ENCODE results near the gene SKIL.

Gene SKIL

DNA sequence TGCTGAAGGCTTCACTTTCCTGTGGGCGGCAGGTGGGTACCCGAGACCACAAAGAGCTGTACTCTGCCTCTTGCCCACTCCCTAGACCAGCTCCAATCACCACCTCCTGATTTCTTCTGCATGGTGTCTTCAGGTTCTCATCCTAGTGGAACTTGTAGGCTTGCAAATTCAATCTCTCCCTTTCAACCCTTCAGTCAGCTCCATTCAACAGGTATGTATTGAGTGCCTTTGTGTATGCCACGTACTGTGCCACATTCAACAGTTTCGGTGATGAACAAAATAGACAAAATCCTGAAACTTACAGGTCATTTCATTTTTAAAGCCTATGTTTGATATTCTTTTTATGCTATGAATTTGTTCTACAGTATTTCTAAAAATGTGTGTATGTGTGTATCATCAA, 55.8 kb downstream of the SKIL start:
- DNase-seq, result no peak

DNA sequence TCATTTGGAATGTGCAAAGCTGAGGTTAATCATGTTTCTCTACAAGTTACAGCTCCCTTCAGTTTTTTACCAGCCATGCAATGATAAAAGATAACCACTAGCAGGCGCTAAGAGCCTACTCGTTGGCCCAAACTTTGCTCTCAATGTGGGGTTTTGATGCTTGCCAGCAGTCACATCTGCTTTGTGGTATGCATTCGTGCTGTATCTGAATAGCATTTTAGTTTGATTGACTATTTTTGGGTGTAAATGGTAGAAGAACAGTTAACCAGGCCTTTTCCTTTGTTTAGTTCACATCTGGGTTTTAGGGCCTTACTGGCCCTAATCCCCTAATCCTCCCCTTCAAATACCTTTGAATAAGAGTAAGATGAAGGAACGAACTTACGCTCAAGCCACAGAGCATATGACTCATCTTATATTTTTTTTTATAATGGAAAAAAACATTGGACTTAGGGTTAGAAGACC, 56.7 kb downstream of the SKIL start:
- peak; percentile 40 for DNase-seq

DNA sequence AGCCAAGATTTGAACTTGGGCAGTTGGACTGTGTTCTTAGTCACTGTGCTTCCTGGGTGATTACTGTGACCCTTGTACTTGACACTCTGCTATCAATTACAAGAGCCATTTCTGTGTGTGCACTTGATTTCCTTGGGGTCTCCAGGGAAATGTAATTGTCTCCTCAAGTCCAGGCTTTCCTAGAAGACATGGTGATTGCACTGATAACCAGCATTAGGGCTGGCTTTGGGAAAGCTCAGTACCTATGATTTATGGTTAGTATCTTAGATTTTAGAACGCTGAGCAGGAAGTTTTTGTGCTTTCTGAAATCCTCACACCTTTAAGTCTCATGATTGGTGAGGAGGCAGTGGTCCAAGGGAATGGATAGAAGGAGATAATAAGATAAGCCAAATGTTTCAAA, 59.6 kb downstream of the SKIL start:
- no peak for DNase-seq

DNA sequence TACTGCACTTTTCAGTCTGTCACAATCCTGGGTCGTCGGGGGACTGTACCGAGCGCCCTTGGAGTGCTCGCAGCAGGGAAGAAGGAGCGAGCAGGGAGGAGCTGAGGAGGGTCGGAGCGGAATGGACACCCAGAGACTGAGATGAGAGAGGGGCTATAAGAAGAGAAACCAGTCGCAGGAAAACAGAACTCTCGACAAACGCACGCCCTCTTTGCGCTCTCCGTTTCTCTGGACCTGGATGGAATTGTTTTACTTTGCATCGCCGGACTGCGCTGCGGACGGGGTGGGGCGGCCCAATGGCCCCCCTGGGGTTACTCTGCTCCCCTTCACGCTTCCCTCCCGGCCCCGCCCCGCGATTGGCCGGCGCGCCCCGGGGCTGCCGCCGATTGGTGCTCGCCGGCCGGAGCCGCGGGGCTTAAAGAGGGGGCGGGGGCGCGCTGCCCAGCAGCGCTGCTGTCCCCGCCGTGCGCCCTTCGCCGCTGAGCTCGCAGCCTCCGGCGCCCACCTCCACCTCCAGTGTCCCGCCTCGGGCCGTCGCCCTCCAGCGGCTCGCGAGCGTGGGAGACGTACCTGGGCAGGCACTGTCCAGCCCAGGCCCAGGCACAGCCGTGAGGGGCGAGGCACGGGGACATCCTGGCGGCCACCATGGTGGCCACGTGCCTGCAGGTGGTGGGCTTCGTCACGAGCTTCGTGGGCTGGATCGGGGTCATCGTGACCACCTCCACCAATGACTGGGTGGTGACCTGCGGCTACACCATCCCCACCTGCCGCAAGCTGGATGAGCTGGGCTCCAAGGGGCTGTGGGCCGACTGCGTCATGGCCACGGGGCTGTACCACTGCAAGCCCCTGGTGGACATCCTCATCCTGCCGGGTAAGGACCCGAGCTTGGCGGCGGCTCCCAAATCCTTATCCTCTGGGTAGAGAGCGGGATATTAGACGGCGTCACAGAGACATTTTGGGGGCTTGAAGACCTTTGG, 61.2 kb downstream of the SKIL start, which contains the start of gene CLDN11:
Gene CLDN11, plus strand, starts transcription at position 447 of the 977 bp plus-strand sequence. Its CDS starts 199 bp downstream, at position 646.
- DNase-seq, result no peak

DNA sequence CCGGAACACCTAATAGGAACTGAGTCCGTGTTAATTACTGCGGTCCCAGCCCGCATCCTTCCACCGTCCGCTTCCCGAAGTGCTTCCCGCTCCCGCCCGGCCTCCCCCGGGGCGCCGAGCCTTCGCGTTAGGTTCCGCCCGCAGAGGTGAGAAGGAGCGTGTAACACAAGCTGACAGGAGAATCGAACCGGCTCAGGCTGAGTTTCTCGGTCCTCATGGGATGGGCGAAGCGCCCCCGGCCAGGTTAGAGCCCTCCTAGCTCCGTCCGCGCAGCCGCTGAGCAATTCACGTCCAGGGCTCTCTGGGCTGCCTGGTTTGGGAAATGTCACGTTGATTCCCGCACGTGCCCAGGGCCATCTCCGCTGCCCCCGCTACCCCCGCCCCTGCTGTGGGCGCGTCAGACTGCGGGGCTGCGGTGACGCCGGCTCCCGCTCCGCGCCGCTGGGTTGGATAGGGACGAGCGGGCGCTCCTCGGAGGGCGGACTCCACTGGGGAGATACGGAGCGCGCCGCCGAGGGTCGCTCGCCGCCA, 62.1 kb downstream of the SKIL start:
- no peak for DNase-seq

DNA sequence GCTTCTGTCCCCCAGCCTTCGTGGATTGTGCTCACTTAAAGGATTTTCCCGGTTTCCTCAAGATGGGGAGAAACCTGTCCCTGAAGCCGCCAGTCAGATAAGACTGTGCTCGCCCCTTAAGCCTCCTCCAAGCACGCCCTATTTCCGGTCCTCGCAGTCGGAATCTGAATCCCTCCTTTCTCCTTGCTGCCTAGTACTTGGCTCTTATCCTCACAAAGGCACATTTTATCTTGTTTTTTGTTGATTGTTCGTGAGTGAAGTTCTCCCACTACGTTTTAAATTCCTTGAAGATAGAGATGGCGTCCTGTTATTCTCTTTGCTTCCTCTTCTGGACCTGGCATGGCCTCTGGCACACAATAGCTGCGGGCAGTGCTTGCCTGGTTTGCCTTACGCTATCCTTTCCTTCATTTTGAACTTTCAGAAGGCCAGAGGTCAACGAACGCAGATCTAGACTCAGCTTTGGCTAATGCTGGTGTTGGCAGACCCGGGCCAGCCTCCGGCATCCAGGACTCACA, 62.8 kb downstream of the SKIL start:
- DNase-seq, result no peak

DNA sequence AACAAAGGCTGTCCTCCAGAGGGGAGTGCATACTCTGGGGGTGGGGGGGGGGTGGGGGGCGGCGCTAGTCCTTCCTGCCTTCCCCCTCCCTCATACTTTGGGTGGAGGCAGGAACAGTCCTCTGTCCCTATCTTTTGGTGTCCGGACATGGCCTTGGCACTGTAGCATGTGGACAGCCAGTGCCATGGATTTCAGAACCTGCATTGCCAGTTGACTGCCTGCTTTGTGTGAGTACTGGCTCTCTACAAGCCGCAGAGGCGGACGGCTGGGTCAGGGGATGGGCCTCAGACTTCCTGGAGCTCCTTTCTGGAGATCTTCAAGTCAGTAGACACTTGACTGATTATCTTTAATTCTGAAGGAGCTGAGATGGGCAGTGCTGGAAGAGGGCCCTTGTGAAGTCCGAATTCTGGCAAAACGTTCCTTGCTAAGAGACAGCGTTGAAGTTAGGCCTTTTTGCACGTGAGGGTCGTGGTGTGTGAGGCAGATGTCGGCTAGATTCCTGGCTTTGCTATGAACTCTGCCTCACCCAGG, 63.7 kb downstream of the SKIL start:
- no peak for DNase-seq

DNA sequence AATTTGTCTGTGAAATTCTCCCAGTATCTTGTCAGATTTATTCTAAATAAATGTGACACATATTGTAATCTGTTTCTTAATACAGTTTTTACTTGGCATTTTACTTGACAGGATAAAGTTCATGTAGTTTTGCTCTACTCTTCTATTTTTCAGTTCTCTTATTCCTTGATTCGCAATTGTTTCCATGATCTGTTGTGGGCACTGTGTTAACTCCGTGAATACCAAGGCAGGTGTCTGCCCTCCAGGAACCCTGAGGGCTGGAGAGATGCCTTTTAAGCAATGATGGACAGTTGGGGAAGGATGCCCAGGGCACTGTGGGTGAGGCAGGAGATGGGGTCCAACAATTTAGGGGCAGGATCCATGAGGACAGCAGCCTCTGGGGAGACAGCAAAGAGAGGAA, 64.2 kb downstream of the SKIL start:
- DNase-seq, result no peak

DNA sequence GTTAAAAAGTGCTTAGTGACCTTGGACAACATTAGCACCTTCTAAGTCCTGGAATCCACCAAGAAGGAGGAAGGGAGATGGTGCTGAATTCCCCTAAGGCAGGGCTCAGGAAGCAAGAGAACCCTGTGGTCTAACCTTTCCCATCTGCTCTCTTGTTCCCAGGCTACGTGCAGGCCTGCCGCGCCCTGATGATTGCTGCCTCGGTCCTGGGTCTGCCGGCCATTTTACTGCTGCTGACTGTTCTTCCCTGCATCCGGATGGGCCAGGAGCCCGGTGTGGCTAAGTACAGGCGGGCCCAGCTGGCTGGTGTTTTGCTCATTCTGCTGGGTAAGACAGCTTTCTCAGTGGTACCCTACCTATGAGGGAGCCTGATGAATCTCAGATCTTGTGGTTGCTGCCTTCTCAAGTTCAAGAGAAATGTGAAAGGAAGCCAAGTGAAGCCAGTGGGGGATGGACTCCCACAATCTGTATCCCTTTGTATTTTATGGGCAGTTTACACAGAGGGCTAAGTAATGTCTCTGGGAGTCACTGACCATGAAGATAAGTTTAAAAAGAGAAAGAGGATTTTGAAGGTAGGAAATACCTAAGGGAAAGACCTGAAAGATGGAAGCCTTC, 65.6 kb downstream of the SKIL start:
- no peak for DNase-seq

DNA sequence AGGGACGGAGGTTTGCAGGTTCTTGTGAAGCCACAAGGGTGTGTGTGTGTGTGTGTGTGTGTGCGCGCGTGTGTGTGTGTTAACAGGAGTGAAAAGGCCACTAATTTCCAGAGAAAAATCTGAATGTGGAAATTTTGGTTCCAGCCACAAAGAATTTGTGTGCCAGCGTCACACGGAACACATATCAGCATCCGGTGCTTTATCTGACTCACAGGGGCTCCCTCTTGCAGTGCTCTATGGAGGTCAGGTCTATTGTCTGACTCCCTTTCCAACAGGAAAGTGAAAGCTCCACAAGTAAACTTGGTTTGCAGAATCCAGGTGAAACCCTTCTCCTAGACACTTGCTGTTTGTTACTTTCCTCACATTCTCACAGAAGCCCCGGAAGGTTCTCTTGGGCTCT, 67.4 kb downstream of the SKIL start:
- no peak for DNase-seq

DNA sequence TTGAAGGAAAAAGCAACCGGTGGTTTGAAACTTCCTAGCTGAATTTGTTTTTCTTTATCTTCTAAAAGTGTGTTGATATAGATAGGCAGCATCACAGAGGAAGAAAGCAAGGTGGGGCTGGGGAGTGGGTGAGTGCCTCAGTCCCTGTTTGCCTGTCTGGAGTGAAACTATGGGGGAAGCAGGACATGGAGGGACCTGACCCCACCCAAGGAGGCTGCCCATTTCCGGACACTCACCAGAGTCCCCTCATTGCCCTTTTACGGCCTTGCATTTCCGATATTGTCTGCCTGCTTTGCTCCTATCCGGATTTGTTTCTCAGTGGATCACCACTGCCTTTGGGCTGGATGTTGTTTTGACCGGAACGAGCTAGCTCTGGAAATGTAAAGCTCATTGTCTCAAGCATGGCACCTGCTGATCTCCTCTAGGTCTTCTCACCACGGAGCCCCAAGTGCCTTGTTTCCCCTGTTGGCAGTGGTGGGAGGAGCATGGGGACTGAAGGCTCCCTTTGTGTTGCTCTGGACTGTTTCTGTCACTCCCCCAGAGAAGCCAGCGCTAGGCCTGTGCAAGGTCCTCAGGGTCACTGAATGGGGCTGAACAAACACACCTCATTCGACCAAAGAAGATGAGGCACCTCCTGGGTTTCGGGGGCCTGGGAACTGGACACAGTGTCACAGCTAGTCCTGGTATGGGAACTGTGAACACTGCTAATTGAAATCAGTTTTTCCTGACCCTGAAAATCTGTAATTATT, 68.2 kb downstream of the SKIL start:
- no peak for DNase-seq

DNA sequence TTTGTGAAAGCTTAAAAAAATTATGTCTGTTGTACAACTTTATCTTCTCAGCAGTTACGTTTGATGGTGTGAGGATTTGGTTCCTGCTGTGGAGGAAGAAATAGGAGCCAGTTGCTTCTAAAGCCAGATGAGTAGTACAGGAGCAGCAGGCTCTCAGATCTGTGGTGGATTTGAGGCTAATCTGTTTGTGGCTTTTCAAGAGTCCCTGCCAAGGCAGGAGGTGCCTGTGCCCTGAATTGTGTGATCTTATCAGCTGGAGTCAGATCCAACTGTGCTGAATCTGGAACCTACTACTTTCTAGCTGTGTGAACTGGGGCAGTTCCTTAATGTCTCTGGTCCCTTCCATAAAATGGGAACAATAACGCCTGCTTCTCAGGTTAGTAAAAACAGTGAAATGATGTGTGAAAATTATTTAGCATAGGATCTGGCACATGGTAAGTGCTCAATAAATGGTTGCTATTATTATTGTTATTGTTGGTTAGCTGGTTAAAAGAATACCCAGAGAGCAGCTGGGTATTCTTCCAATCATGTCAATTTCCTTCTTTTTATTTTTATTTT, 68.8 kb downstream of the SKIL start:
- no peak for DNase-seq

DNA sequence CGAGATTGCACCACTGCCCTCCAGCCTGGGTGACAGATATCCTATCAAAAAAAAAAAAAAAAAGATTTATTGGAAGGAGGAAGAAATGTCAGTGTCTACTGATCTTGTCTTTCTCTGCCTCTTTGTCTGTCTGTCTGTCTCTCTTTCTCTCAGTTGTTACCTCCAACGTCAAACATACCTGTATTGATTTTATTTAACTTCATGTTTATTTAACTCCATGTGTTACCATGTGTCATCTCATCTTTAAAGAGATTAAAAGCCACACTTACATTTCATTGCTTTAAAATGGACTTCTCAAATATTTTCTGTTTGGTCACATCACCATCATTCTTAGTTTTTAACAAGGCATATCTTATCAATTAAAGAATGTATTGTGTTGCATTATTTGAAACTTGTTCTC, 70.6 kb downstream of the SKIL start:
- DNase-seq, result no peak

DNA sequence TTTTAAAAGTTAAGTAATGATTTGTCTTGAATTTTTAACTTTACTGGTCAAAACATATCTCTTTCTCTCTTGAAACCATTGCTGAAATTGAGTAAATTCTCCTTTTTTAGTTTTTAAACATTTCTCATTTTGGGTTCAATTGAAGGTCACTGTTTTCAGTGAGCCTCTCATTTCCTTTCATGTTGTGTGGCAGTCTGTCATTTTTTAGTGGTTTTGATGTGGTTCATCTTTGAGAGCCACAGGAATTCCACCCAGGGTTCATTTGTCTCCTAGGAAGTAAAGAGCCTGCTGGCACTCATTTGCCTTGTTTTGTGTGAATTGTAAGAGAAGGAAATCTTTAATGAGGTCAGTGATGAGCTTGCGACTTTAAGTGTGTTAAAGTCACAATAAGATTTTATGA, 71.5 kb downstream of the SKIL start:
- DNase-seq, result peak; percentile 17

DNA sequence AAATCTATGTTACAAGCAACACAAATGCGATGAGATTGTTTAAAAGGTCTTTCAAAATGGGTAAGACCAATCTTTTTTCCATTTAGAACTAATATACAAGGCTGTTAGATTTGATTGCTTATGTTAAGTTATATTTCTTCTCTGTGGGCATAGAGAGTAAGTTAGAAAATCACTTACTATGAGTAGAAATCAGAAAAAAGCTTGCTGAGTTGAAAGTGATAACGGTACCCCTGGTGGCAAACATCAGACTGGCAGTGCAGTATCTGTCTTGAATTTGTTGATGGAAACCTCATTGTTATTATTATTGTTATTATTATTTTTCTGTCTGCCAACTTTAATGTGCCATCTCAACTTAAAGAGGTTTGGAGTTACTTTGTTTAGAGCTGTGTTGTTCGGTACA, 73.5 kb downstream of the SKIL start:
- DNase-seq, result no peak

DNA sequence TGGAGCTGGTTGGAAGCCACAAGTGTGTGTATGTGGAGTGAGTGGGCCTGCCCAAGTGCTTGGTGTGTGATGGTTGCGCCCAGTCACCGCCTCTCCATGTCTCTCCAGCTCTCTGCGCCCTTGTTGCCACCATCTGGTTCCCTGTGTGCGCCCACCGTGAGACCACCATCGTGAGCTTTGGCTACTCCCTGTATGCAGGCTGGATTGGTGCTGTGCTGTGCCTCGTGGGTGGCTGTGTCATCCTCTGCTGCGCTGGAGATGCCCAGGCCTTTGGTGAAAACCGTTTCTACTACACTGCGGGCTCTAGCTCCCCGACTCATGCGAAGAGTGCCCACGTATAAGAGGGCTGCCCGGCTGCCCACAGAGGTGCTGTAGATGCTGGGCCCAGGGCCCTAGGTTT, 74.9 kb downstream of the SKIL start:
- no peak for DNase-seq

DNA sequence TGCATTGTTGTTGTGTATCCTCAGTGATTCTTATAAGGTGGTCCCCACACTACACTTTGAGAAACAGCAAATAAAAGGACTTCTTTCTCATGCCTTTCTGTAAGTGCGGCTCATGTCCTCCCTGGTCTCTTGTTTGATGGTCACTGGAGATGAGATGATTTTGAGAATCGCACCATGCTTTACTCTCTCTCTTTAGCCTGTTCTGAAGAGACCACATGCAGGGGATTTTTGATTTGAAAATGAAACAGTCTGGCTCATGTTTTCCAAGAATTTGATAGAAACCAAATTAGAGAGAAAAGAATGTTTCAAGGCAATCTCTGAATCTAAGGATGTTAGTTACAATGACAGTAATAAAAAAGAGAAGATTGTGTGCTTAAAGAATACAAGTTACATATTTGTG, 79.2 kb downstream of the SKIL start:
- no peak for DNase-seq

DNA sequence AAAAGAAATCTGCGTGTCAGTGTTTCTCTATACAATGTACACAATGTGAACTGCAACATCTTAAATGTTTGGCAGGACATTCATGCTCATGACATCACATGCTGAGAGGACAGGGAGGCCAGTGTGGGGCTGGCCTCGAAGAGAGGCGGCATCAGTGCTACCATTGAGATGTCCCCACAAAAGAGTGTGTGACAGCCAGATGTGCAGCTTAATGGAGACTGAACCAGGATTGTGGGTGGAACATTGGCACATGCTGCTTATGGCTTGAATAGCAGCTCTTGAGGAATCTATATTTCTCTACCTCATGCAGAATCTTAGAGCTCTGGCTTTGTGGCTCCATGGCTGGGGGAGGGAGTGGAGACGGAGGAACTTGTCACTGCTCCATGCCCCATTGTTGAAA, 79.7 kb downstream of the SKIL start:
- DNase-seq, result no peak

DNA sequence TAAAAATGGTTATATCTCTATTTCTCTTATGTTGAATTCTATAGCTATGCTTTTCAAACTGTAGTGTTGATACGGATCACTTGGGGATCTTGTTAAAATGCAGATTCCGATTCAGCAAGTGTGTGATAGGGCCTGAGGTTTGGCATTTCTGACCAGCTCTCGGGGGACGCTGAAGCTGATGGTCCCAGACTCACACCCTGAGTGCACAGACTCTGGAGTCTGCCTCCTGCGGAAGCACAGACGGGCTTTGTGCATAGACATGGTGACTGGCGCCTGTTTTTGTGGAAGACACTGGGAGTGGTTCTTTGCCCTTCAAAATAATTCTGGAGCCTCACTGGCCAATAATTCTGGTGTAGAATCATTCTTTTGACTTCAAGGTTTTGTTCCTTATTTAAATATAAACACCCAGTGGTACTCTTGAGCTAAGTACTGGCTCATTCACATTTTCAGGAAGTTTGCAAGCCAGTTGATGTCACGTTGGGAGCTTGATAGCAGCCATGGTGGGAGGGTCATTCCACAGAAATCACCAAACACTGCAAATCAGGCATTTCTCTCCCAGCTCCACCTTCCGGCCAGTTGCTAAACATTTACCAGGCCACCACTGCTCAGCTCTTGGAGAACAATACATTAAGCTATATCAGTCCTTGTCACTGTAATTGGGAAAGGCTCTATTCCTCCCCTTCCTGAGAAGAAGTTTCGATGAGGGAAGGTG, 80.3 kb downstream of the SKIL start:
- DNase-seq, result no peak

DNA sequence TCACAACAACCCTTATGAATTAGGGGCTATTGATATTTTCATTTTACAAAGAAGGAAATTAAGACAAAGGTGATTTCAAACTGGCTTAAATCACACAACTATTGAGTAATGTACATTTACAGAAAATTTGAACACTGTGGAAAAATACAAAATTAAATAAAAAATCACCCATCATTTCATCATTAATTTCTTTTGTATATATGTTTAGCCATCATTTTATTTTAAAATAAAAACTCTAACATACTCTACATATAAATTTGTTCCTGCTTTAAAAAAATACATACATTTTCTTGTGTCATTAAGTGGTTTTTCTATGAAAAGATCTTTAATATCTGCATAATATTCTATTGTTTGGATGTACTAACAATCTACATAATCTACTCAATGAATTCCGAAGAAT, 81.3 kb downstream of the SKIL start:
- DNase-seq, result no peak

DNA sequence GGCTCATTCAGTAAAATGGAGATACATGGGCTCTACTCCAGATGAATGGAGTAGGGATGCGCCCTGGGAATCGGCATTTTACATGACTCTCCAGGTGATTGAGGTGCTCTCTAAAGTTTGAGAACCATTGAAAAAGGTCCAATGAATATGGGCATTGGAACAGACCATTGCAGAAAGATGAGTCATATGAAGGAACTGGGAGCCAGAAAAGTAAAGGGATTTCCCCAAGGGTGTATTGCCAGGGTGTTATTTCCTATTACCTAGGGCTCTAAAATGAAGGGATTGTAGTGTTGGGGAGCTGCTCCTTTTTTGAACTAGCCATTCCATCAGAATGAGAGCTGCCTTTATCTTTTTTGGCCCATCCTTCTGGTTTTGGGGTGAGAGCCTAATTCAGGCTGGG, 82.8 kb downstream of the SKIL start:
- no peak for DNase-seq

DNA sequence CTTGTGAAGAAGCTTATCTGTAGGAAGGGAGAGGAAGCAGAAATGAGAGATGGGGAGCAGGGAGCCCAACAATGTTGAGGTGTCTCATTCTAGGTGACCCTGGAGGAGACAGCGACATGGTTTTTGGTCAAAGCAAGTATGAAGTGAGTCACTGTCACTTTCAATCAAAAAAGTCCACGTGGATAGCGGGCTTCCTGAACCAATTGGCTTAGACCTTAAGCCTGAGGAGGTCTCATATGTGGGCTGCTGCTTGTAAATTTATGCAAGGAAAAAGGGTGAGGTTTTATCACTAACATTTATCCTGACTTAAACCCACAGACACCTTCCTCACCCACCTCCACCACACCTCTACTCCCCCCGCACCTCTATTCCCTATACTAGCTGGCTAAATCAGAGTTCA, 83.9 kb downstream of the SKIL start:
- DNase-seq, result no peak
